ENCODE measurements around the gene CYFIP1. TPM values are rescaled to one million over a fixed set of nuclear protein-coding genes. Genes with fewer than 3 reads are reported as not detected.

The CYFIP1 gene
- total RNA-seq, 1 donor from 2014 or later = 120 TPM

DNA sequence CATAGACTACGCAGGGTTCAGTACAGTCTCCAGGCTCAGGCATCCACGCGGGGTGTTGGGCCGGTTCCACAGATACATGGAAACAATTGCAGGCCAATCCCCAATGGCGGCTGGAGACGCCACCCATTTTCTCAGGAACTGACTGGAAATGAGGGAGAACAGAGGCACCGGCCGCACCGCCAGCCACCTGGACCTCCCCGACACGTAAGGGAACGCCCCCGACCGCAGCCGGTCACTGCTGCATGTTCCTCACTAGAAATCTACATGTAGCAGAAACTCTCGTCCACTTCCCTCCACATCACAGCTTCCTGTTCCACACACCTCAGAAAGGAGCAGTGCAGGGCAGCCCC lies 29.2 kb downstream of the CYFIP1 start:
- no peak for DNase-seq (ENCODE audit: extremely low read depth, low read depth, low spot score)

GRCh38 chr15:22950256-22950990 lies 29.7 kb downstream of the CYFIP1 start:
- no peak for DNase-seq (ENCODE audit: extremely low read depth, low read depth, low spot score)

GRCh38 chr15:22949074-22949547 lies 31.1 kb downstream of the CYFIP1 start:
- no peak for DNase-seq (ENCODE audit: extremely low read depth, low read depth, low spot score)

GRCh38 chr15:22948056-22948455 lies 32.1 kb downstream of the CYFIP1 start:
- no peak for DNase-seq (ENCODE audit: extremely low read depth, low read depth, low spot score)

GRCh38 chr15:22947101-22948000 lies 32.8 kb downstream of the CYFIP1 start:
- DNase-seq (ENCODE audit: extremely low read depth, low read depth, low spot score) = no peak

- no peak for DNase-seq (ENCODE audit: extremely low read depth, low read depth, low spot score)
Observed at GRCh38 chr15:22945071-22945470, 35.1 kb downstream of the CYFIP1 start.

DNA sequence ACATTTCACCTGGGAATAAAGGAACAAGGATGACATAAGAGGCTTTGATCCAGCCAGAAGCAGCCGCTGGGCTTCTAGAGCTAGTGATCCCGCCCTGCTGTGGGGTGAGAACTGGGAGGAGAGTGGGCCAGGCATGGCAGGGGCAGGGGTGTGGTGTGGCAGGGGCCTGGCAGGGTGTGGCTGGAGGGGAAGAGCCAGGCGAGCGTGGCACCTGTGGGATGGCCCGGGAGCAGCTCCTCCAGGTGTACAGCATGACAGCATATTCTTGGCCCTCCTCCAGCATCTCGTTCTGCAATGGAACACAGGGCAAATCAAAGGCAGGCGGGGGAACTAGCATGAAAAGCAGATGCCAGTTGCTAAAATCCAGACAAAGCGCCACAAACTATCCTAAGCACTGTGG lies 35.5 kb downstream of the CYFIP1 start:
- no peak for DNase-seq (ENCODE audit: extremely low read depth, low read depth, low spot score)

- DNase-seq (ENCODE audit: extremely low read depth, low read depth, low spot score) = no peak
Observed at GRCh38 chr15:22942877-22943276, 37.3 kb downstream of the CYFIP1 start.

DNA sequence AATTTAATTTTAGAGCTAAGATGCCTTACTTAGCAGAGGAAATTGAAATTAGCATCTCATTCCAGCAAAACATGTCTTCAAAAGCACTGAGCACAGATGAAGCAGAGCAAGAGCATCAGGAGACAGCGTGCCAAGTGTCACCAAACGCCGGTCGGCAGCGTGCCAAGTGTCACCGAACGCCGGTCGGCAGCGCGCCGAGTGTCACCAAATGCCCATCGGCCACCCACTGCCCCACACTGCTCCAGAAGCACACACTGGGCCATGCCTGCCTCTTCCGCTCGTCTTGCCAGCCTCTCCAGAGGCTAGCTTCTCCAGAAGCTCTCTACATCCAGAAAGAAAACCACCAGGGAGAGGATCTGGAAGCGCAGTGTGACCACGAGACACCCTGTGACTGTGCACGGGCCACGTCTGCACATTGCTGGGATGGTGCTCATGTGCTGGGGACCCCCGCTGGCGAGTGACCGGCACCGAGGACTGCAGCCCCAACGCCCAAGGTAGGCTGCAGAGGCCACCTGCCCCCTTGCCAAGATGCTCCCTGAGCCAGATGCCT lies 37.8 kb downstream of the CYFIP1 start:
- DNase-seq (ENCODE audit: extremely low read depth, low read depth, low spot score) = no peak

DNA sequence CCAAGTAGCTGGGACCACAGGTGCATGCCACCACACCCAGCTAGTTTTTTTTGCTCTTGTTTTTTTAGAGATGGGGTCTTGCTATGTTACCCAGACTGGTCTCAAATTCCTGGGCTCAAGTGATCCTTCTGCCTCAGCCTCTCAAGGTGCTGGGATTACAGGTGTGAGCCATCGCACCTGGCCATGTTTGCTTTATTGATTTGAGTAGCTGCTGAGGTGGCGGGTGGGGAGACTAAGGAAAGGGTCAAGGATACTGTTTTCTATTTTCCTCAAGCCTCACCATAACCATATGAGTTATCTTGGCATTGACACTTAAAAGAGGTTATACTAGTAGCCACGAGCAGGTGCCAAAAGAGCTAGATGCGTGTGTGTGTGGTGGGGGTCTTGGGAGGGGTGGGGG lies 39.0 kb downstream of the CYFIP1 start:
- DNase-seq (ENCODE audit: extremely low read depth, low read depth, low spot score) = no peak

- no peak for DNase-seq (ENCODE audit: extremely low read depth, low read depth, low spot score)
Observed at GRCh38 chr15:22939652-22940061, 40.5 kb downstream of the CYFIP1 start.

DNA sequence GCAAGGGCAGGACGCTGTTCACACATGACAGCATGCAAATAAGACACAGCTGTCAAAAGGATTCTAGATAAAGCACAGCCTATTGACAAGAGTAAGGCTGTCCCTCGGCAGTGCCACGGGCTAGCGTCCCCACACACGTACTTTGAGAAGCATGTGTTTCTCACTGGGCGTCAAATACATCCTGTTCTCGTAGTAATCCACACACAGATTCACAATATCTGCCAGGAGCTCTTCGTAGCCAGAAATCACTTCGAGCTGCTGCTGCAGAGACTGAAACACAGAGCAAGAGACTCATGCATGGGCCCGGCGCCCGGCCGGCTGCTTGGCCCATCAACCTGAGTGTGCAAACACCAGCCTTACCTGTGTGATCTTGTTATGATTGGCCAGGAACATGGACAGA lies 41.1 kb downstream of the CYFIP1 start:
- no peak for DNase-seq (ENCODE audit: extremely low read depth, low read depth, low spot score)

GRCh38 chr15:22936577-22937472 lies 43.3 kb downstream of the CYFIP1 start:
- DNase-seq (ENCODE audit: extremely low read depth, low read depth, low spot score) = no peak

DNA sequence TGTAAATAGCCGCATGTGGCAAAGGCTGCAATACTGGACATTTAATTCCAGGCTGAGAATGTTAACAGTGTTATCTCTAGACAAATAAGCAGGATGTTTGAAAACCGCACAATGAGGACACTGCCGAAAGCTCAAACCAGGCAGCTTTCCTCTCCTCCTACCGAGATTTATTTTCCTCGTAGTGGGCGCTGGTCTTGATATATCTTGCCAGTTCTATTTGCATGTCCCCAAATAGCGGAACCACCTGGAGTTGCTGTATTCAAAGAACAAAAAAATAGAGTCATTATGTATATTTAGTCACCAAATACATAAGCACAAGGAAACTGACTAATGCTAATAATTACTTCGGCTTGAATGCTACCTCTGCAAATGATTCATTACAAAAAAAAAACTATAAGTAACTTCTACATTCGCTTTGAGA lies 46.5 kb downstream of the CYFIP1 start:
- DNase-seq (ENCODE audit: extremely low read depth, low read depth, low spot score) = no peak

- no peak for DNase-seq (ENCODE audit: extremely low read depth, low read depth, low spot score)
Observed at GRCh38 chr15:22931784-22932536, 48.2 kb downstream of the CYFIP1 start.

DNA sequence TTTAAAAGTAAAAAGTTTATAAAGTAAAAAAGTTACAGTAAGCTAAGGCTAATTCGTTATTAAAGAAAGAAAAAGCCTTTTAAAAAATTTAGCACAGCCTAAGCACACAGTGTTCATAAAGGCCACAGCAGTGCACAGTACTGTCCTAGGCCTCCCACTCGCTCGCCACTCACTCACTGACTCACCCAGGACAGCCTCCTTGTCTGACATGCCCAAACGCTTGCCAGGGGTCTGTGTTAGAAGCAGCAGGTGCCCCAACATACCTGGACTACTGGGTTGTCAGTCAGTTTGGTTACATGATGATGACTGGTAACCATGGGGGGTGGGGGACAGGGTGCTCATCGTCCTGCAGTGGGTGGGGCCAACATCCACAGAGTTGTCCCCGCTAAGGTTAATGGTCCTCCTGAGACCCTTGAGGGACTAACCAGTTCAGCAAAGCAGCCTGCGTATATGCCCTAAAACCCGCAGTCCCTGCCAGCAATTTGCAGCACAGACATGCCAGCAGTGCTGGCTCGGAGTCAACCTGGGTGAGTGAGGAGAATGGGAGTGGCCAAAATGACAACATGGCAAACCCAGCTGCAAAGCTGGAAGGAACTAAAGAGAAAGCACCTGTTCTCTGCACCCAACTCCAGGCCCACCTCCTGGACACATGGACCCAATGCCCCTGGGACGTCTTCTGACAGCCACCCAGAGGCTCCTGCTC lies 49.2 kb downstream of the CYFIP1 start:
- DNase-seq (ENCODE audit: extremely low read depth, low read depth, low spot score) = no peak

DNA sequence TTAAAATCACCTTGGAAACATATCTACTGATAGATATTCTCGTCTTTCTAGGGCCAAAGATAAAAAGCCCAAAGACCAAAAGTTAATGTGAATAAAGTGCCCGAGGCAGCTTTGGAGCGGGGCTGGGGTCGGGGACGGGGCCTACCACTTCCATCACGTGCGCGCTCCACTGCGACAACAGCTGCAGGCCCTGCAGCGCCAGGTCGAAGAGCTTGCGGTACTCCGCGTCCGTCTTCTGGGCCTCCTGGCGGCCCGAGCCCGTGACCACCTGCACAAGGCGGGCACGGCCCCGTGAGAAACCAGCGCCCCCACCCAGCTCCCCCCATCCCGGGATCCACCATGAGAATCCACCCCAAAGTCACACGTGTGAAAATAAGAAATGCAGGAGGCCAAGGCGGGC lies 52.4 kb downstream of the CYFIP1 start:
- DNase-seq (ENCODE audit: extremely low read depth, low read depth, low spot score) = no peak

DNA sequence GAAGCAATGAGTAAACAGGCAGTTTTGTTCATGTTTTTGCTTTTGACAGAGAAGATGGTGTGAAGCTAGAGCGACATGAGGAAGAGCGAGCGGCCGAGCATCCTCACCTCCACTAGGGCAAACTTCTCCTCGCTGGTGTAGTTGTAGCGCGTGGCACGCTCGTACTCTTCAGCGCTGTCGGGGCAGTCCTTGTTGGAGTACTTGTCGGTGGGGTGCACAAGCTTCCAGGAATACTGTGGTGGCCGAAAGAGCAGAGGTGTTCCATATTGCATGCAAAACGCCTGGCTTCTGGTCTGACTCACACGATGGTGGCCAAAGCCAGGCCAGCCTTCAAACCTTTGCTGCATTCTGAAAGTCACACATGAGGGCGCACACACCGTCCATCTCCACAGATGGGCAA lies 54.3 kb downstream of the CYFIP1 start:
- DNase-seq (ENCODE audit: extremely low read depth, low read depth, low spot score) = no peak

DNA sequence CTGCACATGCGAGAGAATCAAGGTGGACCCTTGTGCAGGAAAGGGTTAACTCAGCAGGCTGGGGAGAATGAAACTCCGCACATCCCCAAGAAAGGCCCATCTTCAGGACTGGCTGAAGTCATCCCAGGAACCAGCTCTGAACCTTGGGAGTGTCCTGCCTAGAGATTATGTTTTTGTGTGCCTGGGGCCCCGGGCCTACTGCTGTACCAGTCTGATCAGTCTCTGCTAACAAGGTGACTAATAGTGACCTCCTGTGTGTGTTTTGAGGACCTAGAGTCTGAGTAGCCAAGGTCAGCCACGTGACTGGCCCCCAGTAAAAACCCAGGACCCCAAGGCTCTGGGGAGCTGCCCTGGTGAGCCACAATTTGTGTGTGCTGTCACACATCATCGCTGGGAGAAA lies 58.2 kb downstream of the CYFIP1 start:
- no peak for DNase-seq (ENCODE audit: extremely low read depth, low read depth, low spot score)
